HCT116 (cell line): ENCODE measurements around the gene PPM1D. TPM values are rescaled to one million over a fixed set of nuclear protein-coding genes. Genes with fewer than 3 reads are reported as not detected.

ENCODE experiments used
- ATAC-seq: fragments of 200-7000 bp; cut with Tn5 transposase; 2 replicates; pipeline ENCODE4 v1.9.1; 2020; ENCODE audit warnings: mild to moderate bottlenecking, moderate library complexity
- BruUV-seq: library from RNA; stranded (reverse); fragments of 400-500 nt; replicated peaks from 2 replicates; lab custom pipeline; 2021; lab: Mats Ljungman, UMichigan
- CTCF ChIA-PET: fragments of 300-600 bp; sonication (Branson Sonifier 250); formaldehyde crosslinking; loops from one replicate; lab custom pipeline; 2021; ENCODE audit warnings: antibody characterized with exemption; lab: Charles Lee
- POLR2A ChIA-PET: fragments of 300-600, 350-600 bp; sonication (Branson Sonifier 250); formaldehyde crosslinking; loops from one replicate; lab custom pipeline; 2021; ENCODE audit warnings: antibody characterized with exemption; lab: Charles Lee
- RAD21 ChIA-PET, 2 experiments: fragments of 300-600 bp; sonication (Branson Sonifier 250); formaldehyde crosslinking; loops; one replicate each; lab custom pipeline; 2023; ENCODE audit warnings: low total read pairs in 2 of 2; ENCODE audit not compliant: uncharacterized antibody in 2 of 2, unreplicated experiment in 2 of 2, low non-redundant PET in 1 of 2; lab: Charles Lee
- DNase-seq: peaks from one replicate; pipeline ENCODE4 v3.0.0-alpha.2; 2010; ENCODE audit warnings: low read depth, low spot score
- H2AFZ ChIP-seq: fragments of 200-600 bp; shearing (Covaris generic), sonication (generic); 2 replicates; pipeline ENCODE4 v1.6.1; 2017; ENCODE audit warnings: low read depth, mixed run types, mixed read lengths, antibody characterized with exemption, low read length; ENCODE audit not compliant: poor library complexity, severe bottlenecking
- H3K27ac ChIP-seq: 2 replicates; pipeline ENCODE4 v1.5.1; 2012; ENCODE audit warnings: low read depth, low read length
- H3K27me3 ChIP-seq: fragments of 200-600 bp; sonication (generic); 2 replicates; pipeline ENCODE4 v1.6.1; 2016; ENCODE audit warnings: mixed run types, low read length, mixed read lengths; ENCODE audit not compliant: insufficient read depth
- H3K36me3 ChIP-seq, 2 experiments: fragments of 200-500 bp in 1 of 2; fragments of 200-600 bp in 1 of 2; sonication (Bioruptor generic) in 1 of 2; sonication (generic) in 1 of 2; 2 replicates each; pipeline versions ENCODE4 v1.5.1 to v1.6.1; 2014 to 2016; ENCODE audit warnings: low read length in 2 of 2, inconsistent platforms in 1 of 2, mixed read lengths in 1 of 2, mixed run types in 1 of 2; ENCODE audit not compliant: insufficient read depth in 2 of 2, control insufficient read depth in 1 of 2
- H3K4me1 ChIP-seq, 2 experiments: fragments of 200-600 bp in 1 of 2; sonication (generic) in 1 of 2; 2 replicates each; pipeline versions ENCODE4 v1.5.1 to v1.6.1; 2012 to 2017; ENCODE audit warnings: low read length in 2 of 2, inconsistent platforms in 1 of 2, mild to moderate bottlenecking in 1 of 2, mixed read lengths in 1 of 2, mixed run types in 1 of 2, moderate library complexity in 1 of 2; ENCODE audit not compliant: insufficient read depth in 2 of 2, control insufficient read depth in 1 of 2
- H3K4me2 ChIP-seq: fragments of 200-600 bp; sonication (generic); 2 replicates; pipeline ENCODE4 v1.6.1; 2017; ENCODE audit warnings: mixed run types, low read length, mixed read lengths
- H3K4me3 ChIP-seq, 2 experiments: fragments of 200-600 bp in 1 of 2; sonication (generic) in 1 of 2; replicated peaks in 1 of 2; 2 replicates each; pipeline ENCODE4 v1.5.1; 2011 to 2016; ENCODE audit warnings: low read length in 2 of 2, control low read depth in 1 of 2, low read depth in 1 of 2, mild to moderate bottlenecking in 1 of 2, mixed read lengths in 1 of 2, mixed run types in 1 of 2
- H3K79me2 ChIP-seq: fragments of 200-600 bp; sonication (generic); 2 replicates; pipeline ENCODE4 v1.6.1; 2017; ENCODE audit warnings: mild to moderate bottlenecking, mixed run types, low read length, moderate library complexity, mixed read lengths; ENCODE audit not compliant: insufficient read depth
- H3K9ac ChIP-seq: fragments of 200-600 bp; sonication (generic); 2 replicates; pipeline ENCODE4 v1.6.1; 2016; ENCODE audit warnings: low read length, mixed read lengths
- H3K9me2 ChIP-seq: fragments of 200-600 bp; sonication (generic), shearing (Covaris generic); 2 replicates; pipeline ENCODE4 v1.6.1; 2017; ENCODE audit warnings: mixed run types, mild to moderate bottlenecking, moderate library complexity; ENCODE audit not compliant: insufficient read depth
- H3K9me3 ChIP-seq, 2 experiments: fragments of 200-500 bp in 1 of 2; fragments of 200-600 bp in 1 of 2; sonication (Bioruptor generic) in 1 of 2; sonication (generic) in 1 of 2; 2 replicates each; pipeline ENCODE4 v1.6.1; 2014 to 2017; ENCODE audit warnings: low read length in 2 of 2, mixed read lengths in 2 of 2, inconsistent platforms in 1 of 2, low read depth in 1 of 2, mild to moderate bottlenecking in 1 of 2, mixed run types in 1 of 2, moderate library complexity in 1 of 2; ENCODE audit not compliant: control insufficient read depth in 1 of 2, insufficient read depth in 1 of 2
- H4K20me1 ChIP-seq: fragments of 200-600 bp; sonication (generic), shearing (Covaris generic); 2 replicates; pipeline ENCODE4 v1.6.1; 2017; ENCODE audit warnings: mixed run types, mild to moderate bottlenecking, moderate library complexity; ENCODE audit not compliant: insufficient read depth
- CBX3 ChIP-seq: IDR thresholded peaks from 2 replicates; pipeline ENCODE4 v1.6.1; 2012; ENCODE audit warnings: low read depth
- CEBPB ChIP-seq: IDR thresholded peaks from 2 replicates; pipeline ENCODE4 v1.6.1; 2012; ENCODE audit warnings: low read depth
- EGR1 ChIP-seq: IDR thresholded peaks from 2 replicates; pipeline ENCODE4 v1.6.1; 2012; ENCODE audit warnings: low read depth
- EZH2 ChIP-seq: fragments of 200-600 bp; sonication (generic); IDR thresholded peaks from 2 replicates; pipeline ENCODE4 v1.6.1; 2017; ENCODE audit warnings: antibody characterized with exemption, mixed run types
- EZH2phosphoT487 ChIP-seq: fragments of 200-600 bp; IDR thresholded peaks from 2 replicates; pipeline ENCODE4 v1.6.1; 2018; ENCODE audit warnings: antibody characterized with exemption, borderline replicate concordance
- JUND ChIP-seq: IDR thresholded peaks from 2 replicates; pipeline ENCODE4 v1.6.1; 2012
- POLR2A ChIP-seq: IDR thresholded peaks from 2 replicates; pipeline ENCODE4 v1.7.0; 2011; ENCODE audit warnings: borderline replicate concordance; ENCODE audit not compliant: insufficient read depth, insufficient read length; ENCODE audit errors: extremely low read depth
- SIN3A ChIP-seq: IDR thresholded peaks from 2 replicates; pipeline ENCODE4 v1.6.1; 2012; ENCODE audit warnings: low read depth
- SP1 ChIP-seq: IDR thresholded peaks from 2 replicates; pipeline ENCODE4 v1.6.1; 2012; ENCODE audit warnings: low read depth
- TCF7L2 ChIP-seq: IDR thresholded peaks from 2 replicates; pipeline ENCODE4 v1.7.0; 2011; ENCODE audit warnings: borderline replicate concordance, inconsistent platforms; ENCODE audit not compliant: insufficient read depth, insufficient read length; ENCODE audit errors: extremely low read depth
- ZFX ChIP-seq: fragments of 450-650 bp; IDR thresholded peaks from 2 replicates; pipeline ENCODE4 v1.6.1; 2017
- ZNF274 ChIP-seq: fragments of 200-500 bp; sonication (Bioruptor generic); IDR thresholded peaks from 2 replicates; pipeline ENCODE4 v1.6.1; 2014; ENCODE audit warnings: mild to moderate bottlenecking, low read depth, low read length, inconsistent platforms
- intact Hi-C: fragments of 100-400 bp; cut with micrococcal nuclease; formaldehyde crosslinking; loops from 2 replicates; pipeline ENCODE4 v1.10.0; 2022
- total RNA-seq: library from RNA; stranded (reverse); gene quantifications from one replicate; pipeline ENCODE4 v1.2.1, GENCODE V29; 2021; ENCODE audit not compliant: unreplicated experiment
- TF ChIP-seq, protein P1 (sequence below): IDR thresholded peaks from 2 replicates; pipeline ENCODE4 v1.6.1; 2012
- TF ChIP-seq, protein P2 (sequence below): IDR thresholded peaks from 2 replicates; pipeline ENCODE4 v1.6.1; 2012; ENCODE audit warnings: low read depth
- TF ChIP-seq, protein P3 (sequence below): IDR thresholded peaks from 2 replicates; pipeline ENCODE4 v1.6.1; 2012
- TF ChIP-seq, protein P4 (sequence below), 3 experiments: fragments of 200-600 bp in 1 of 3; sonication (generic) in 1 of 3; IDR thresholded peaks in 2 of 3; conservative IDR thresholded peaks in 1 of 3; 2 replicates each; pipeline ENCODE4 v1.5.1; 2012 to 2017; ENCODE audit warnings: low read depth in 2 of 3, low read length in 2 of 3, antibody characterized with exemption in 1 of 3, borderline replicate concordance in 1 of 3, control low read depth in 1 of 3, mild to moderate bottlenecking in 1 of 3, mixed read lengths in 1 of 3, mixed run types in 1 of 3, moderate library complexity in 1 of 3; ENCODE audit not compliant: insufficient read depth in 1 of 3
- TF ChIP-seq, protein P5 (sequence below): IDR thresholded peaks from 2 replicates; pipeline ENCODE4 v1.6.1; 2011; ENCODE audit warnings: mild to moderate bottlenecking, low read length, moderate library complexity; ENCODE audit not compliant: insufficient replicate concordance; ENCODE audit errors: extremely low read depth

PPM1D gene
- total RNA-seq, 1 experiment from 2014 or later = 29.1 TPM

DNA sequence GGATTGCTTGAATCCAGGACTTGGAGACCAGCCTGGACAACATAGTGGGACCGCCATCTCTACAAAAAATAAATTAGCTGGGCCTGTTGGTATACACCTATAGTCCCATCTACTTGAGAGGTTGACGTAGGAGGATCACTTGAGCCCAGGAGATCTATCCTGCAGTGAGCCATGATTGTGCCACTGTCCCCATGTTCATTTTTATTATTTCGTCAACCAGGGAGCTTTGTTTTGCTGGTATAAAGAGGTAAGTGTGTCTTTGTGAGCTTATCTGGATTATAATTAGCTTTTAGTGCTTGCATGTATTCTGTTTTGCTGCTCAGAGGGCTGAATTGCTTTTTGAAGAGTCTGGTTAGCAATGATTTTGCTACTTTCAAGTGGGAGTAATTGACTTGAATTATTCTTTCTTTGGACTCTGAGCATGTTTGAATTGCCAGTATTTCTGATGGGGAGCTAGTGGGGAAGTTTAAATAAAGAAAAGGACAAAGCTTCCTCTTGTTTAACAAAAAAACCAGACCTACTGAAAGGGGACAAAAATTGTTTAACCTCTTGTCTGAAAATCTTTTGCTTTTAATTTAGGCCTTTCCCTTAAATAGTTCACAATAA, 46.0 kb downstream of the PPM1D start:
- Histone ChIP-seq H3K9ac (no peak overlapping the region), H3K9me3 (no peaks in the 10 kb centered on the region), H3K27me3 (no peaks in the 10 kb centered on the region), H3K4me3 (no peak overlapping the region), H4K20me1 (no peaks in the 10 kb centered on the region; the same call in 1 of the 2 replicates), H3K36me3 (peaks cover 0 to 7% of the 10 kb centered on the region in 2 experiments; a peak in 1 of 4 replicates), H3K4me2 (no peak overlapping the region), H3K27ac (no peak overlapping the region), H2AFZ (no peak overlapping the region), H3K9me2 (no peaks in the 10 kb centered on the region), H3K4me1 (peaks cover 4 to 6% of the 10 kb centered on the region in 2 experiments; a peak in 3 of 4 replicates), H3K79me2 (peaks cover 23% of the 10 kb centered on the region)
- TF ChIP-seq, protein P1, sequence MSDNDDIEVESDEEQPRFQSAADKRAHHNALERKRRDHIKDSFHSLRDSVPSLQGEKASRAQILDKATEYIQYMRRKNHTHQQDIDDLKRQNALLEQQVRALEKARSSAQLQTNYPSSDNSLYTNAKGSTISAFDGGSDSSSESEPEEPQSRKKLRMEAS = no peak
- TF ChIP-seq ZFX (no peak), SP1 (no peak), TCF7L2 (no peak), ZNF274 (no peak), EZH2 (no peak), POLR2A (no peak), EZH2phosphoT487 (no peak), CEBPB (no peak), JUND (no peak), CBX3 (no peak), EGR1 (no peak), SIN3A (no peak)
- TF ChIP-seq, protein P2, sequence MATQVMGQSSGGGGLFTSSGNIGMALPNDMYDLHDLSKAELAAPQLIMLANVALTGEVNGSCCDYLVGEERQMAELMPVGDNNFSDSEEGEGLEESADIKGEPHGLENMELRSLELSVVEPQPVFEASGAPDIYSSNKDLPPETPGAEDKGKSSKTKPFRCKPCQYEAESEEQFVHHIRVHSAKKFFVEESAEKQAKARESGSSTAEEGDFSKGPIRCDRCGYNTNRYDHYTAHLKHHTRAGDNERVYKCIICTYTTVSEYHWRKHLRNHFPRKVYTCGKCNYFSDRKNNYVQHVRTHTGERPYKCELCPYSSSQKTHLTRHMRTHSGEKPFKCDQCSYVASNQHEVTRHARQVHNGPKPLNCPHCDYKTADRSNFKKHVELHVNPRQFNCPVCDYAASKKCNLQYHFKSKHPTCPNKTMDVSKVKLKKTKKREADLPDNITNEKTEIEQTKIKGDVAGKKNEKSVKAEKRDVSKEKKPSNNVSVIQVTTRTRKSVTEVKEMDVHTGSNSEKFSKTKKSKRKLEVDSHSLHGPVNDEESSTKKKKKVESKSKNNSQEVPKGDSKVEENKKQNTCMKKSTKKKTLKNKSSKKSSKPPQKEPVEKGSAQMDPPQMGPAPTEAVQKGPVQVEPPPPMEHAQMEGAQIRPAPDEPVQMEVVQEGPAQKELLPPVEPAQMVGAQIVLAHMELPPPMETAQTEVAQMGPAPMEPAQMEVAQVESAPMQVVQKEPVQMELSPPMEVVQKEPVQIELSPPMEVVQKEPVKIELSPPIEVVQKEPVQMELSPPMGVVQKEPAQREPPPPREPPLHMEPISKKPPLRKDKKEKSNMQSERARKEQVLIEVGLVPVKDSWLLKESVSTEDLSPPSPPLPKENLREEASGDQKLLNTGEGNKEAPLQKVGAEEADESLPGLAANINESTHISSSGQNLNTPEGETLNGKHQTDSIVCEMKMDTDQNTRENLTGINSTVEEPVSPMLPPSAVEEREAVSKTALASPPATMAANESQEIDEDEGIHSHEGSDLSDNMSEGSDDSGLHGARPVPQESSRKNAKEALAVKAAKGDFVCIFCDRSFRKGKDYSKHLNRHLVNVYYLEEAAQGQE = no peak
- TF ChIP-seq, protein P3, sequence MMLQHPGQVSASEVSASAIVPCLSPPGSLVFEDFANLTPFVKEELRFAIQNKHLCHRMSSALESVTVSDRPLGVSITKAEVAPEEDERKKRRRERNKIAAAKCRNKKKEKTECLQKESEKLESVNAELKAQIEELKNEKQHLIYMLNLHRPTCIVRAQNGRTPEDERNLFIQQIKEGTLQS = no peak
- TF ChIP-seq, protein P4, sequence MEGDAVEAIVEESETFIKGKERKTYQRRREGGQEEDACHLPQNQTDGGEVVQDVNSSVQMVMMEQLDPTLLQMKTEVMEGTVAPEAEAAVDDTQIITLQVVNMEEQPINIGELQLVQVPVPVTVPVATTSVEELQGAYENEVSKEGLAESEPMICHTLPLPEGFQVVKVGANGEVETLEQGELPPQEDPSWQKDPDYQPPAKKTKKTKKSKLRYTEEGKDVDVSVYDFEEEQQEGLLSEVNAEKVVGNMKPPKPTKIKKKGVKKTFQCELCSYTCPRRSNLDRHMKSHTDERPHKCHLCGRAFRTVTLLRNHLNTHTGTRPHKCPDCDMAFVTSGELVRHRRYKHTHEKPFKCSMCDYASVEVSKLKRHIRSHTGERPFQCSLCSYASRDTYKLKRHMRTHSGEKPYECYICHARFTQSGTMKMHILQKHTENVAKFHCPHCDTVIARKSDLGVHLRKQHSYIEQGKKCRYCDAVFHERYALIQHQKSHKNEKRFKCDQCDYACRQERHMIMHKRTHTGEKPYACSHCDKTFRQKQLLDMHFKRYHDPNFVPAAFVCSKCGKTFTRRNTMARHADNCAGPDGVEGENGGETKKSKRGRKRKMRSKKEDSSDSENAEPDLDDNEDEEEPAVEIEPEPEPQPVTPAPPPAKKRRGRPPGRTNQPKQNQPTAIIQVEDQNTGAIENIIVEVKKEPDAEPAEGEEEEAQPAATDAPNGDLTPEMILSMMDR (IDR thresholded peaks at IDR 0.05 in 2 of 3, conservative IDR thresholded peaks at IDR 0.05 in 1 of 3; ENCODE audit: borderline replicate concordance in 1 of 3, insufficient read depth in 1 of 3, low read depth in 2 of 3, low read length in 2 of 3) = no peak
- TF ChIP-seq, protein P5, sequence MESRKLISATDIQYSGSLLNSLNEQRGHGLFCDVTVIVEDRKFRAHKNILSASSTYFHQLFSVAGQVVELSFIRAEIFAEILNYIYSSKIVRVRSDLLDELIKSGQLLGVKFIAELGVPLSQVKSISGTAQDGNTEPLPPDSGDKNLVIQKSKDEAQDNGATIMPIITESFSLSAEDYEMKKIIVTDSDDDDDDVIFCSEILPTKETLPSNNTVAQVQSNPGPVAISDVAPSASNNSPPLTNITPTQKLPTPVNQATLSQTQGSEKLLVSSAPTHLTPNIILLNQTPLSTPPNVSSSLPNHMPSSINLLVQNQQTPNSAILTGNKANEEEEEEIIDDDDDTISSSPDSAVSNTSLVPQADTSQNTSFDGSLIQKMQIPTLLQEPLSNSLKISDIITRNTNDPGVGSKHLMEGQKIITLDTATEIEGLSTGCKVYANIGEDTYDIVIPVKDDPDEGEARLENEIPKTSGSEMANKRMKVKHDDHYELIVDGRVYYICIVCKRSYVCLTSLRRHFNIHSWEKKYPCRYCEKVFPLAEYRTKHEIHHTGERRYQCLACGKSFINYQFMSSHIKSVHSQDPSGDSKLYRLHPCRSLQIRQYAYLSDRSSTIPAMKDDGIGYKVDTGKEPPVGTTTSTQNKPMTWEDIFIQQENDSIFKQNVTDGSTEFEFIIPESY = no peak
- DNase-seq (no peak), ATAC-seq (no peak)
- POLR2A ChIA-PET = no interaction called here
- CTCF ChIA-PET = interaction anchor here (1.0 to 1.2 kb wide), 2 partner anchors 8 to 75 kb away, joined by 4 to 5 read pairs; no protein-coding TSS in a partner anchor
- BruUV-seq = no TSS peak
- RAD21 ChIA-PET = no interaction called here
- intact Hi-C loops = loop anchor here (10.0 kb wide), 1 partner anchor 541 kb away; no protein-coding TSS in a partner anchor
